Activated naive CD4-positive, alpha-beta T cell treated with anti-CD3 and anti-CD28 coated beads, Interleukin-2, amount 10 ng/mL, durations not matched to agents 5 hours and 36 hours (primary cell): ENCODE results near the gene PDCD11. TPM values are rescaled to one million over a fixed set of nuclear protein-coding genes. Genes with fewer than 3 reads are reported as not detected.

Source experiments
- microRNA-seq: library from miRNA; unstranded; fragments of <30 nt; microRNA quantifications from one replicate; pipeline ENCODE4 v1.2.0, GENCODE V29; 2022; ENCODE audit warnings: borderline microRNAs expressed, borderline replicate concordance
- total RNA-seq, 2 experiments: library from RNA; stranded (reverse); gene quantifications; one replicate each; pipeline ENCODE4 v1.2.3, GENCODE V29; 2021

PDCD11 gene
- 10 to 100 TPM; 36.6 to 40.7 TPM for total RNA-seq

GRCh38 chr10:103396067-103396788 lies at the start of gene PDCD11, which contains the start of gene ATP5MK:
Gene PDCD11 (plus strand): TSS chr10:103396626. CDS start chr10:103398427, 1,801 bp downstream.
Gene ATP5MK (minus strand): TSS chr10:103396475. CDS start chr10:103392457, 4,018 bp downstream.

GRCh38 chr10:103350517-103351260 lies 45.7 kb upstream of the PDCD11 start, which contains the start of gene PCGF6:
Gene PCGF6 (minus strand): TSS chr10:103351140. CDS start chr10:103351066, 74 bp downstream.

GRCh38 chr10:103367782-103368518 lies 28.5 kb upstream of the PDCD11 start, which contains the start of gene TAF5:
Gene TAF5 (plus strand): TSS chr10:103367976. CDS start chr10:103367990, 14 bp downstream.

GRCh38 chr10:103451831-103452505 lies 55.5 kb downstream of the PDCD11 start, which contains the start of gene CALHM2:
Gene CALHM2 (minus strand): TSS chr10:103452370. CDS start chr10:103449941, 2,429 bp downstream.

GRCh38 chr10:103458720-103459119 lies 62.3 kb downstream of the PDCD11 start, which contains the start of gene CALHM1:
Gene CALHM1 (minus strand): TSS chr10:103458900. CDS start chr10:103458751, 149 bp downstream.

GRCh38 chr10:103479135-103479534 lies 82.7 kb downstream of the PDCD11 start, which contains the start of gene CALHM3:
Gene CALHM3 (minus strand): TSS chr10:103479240. CDS start chr10:103479032, 208 bp downstream.

GRCh38 chr10:103493362-103493915 lies 97.0 kb downstream of the PDCD11 start, which contains the start of gene NEURL1:
Gene NEURL1 (plus strand): TSS chr10:103493705. CDS start chr10:103494388, 683 bp downstream.

Small RNA genes within 50 kb of the gene (microRNA-seq; reads per million reads assigned to microRNA genes)
- gene MIR1307 = 2,891 reads per million, percentile 94 among the genes with 10 or more reads in this experiment

Other genes with a start within 250 kb of the PDCD11 start
- gene NT5C2, start 203.4 kb upstream of the PDCD11 start, total RNA-seq = 10 to 100 TPM; 62.3 to 70.4 TPM
- not detected for gene RPEL1, start 150.7 kb upstream of the PDCD11 start, total RNA-seq
- gene INA, start 119.5 kb upstream of the PDCD11 start, total RNA-seq = under 1 TPM in 1 of 2 experiments, not detected in 1; 0.10 TPM
- 10 to 100 TPM; 11.0 to 11.1 TPM for gene PCGF6, start 45.5 kb upstream of the PDCD11 start, total RNA-seq
- 1 to 10 TPM; 9.0 to 9.3 TPM for gene TAF5, start 28.6 kb upstream of the PDCD11 start, total RNA-seq
- gene ATP5MK, start 151 bp upstream of the PDCD11 start, total RNA-seq = 100 to 1,000 TPM; 253 to 261 TPM
- gene CALHM2, start 55.7 kb downstream of the PDCD11 start, total RNA-seq = 100 to 1,000 TPM; 108 to 110 TPM
- gene CALHM1, start 62.3 kb downstream of the PDCD11 start, total RNA-seq = under 1 TPM; 0.25 to 0.29 TPM
- under 1 TPM; 0.14 to 0.20 TPM for gene CALHM3, start 82.6 kb downstream of the PDCD11 start, total RNA-seq
- 1 to 10 TPM; 1.0 to 1.1 TPM for gene NEURL1, start 97.1 kb downstream of the PDCD11 start, total RNA-seq